ENCODE results near the gene ZFP92.

- TF ChIP-seq, protein P1, sequence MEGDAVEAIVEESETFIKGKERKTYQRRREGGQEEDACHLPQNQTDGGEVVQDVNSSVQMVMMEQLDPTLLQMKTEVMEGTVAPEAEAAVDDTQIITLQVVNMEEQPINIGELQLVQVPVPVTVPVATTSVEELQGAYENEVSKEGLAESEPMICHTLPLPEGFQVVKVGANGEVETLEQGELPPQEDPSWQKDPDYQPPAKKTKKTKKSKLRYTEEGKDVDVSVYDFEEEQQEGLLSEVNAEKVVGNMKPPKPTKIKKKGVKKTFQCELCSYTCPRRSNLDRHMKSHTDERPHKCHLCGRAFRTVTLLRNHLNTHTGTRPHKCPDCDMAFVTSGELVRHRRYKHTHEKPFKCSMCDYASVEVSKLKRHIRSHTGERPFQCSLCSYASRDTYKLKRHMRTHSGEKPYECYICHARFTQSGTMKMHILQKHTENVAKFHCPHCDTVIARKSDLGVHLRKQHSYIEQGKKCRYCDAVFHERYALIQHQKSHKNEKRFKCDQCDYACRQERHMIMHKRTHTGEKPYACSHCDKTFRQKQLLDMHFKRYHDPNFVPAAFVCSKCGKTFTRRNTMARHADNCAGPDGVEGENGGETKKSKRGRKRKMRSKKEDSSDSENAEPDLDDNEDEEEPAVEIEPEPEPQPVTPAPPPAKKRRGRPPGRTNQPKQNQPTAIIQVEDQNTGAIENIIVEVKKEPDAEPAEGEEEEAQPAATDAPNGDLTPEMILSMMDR (IDR thresholded peaks at IDR 0.05) = no peak
- no peak for TF ChIP-seq POLR2AphosphoS5 (IDR thresholded peaks at IDR 0.05)
- no peak for TF ChIP-seq POLR2A (IDR thresholded peaks at IDR 0.05)
These were observed 28.7 kb downstream of the ZFP92 start for GRCh38 chrX:153439977-153440376.

Measured in prostate gland (tissue), 2 donors.